H1 (cell line): ENCODE measurements around the gene ARSB. TPM values are rescaled to one million over a fixed set of nuclear protein-coding genes. Genes with fewer than 3 reads are reported as not detected.

Experiments
- ATF3 ChIP-seq: IDR thresholded peaks from 2 replicates; pipeline ENCODE4 v1.6.1; 2011; ENCODE audit warnings: low read depth, mild to moderate bottlenecking, low read length; ENCODE audit not compliant: insufficient read depth
- BCL11A ChIP-seq, 2 experiments: IDR thresholded peaks; one replicate each; pipeline ENCODE4 v1.6.1; 2011; ENCODE audit warnings: low read depth in 2 of 2, low read length in 2 of 2, mild to moderate bottlenecking in 2 of 2
- CEBPB ChIP-seq: IDR thresholded peaks from 2 replicates; pipeline ENCODE4 v1.6.1; 2012; ENCODE audit warnings: low read depth, low read length
- CTCF ChIP-seq, 3 experiments: IDR thresholded peaks; 1 replicate in 2 of 3; 2 replicates in 1 of 3; pipeline versions ENCODE4 v1.5.1 to v1.6.1; 2011; ENCODE audit warnings: low read length in 3 of 3, mild to moderate bottlenecking in 3 of 3, inconsistent platforms in 2 of 3, low read depth in 1 of 3, moderate library complexity in 1 of 3; ENCODE audit not compliant: insufficient read depth in 1 of 3; ENCODE audit errors: control extremely low read depth in 1 of 3
- HDAC2 ChIP-seq, 2 experiments: fragments of 300-600 bp in 1 of 2; sonication (generic) in 1 of 2; IDR thresholded peaks; 2 replicates each; pipeline ENCODE4 v1.6.1; 2011 to 2012; ENCODE audit warnings: low read depth in 2 of 2, low read length in 2 of 2, mild to moderate bottlenecking in 2 of 2, moderate library complexity in 2 of 2, borderline replicate concordance in 1 of 2, inconsistent platforms in 1 of 2
- HDAC6 ChIP-seq: IDR thresholded peaks from one replicate; pipeline ENCODE4 v1.7.1; 2012; ENCODE audit warnings: low read depth, mild to moderate bottlenecking, inconsistent platforms, low read length, moderate library complexity
- JUND ChIP-seq: IDR thresholded peaks from 2 replicates; pipeline ENCODE4 v1.6.1; 2011; ENCODE audit warnings: mild to moderate bottlenecking, improper control_type of control experiment, low read length
- MAFK ChIP-seq: IDR thresholded peaks from 2 replicates; pipeline ENCODE4 v1.6.1; 2012; ENCODE audit warnings: low read depth, mild to moderate bottlenecking, improper control_type of control experiment, low read length
- NANOG ChIP-seq: IDR thresholded peaks from 2 replicates; pipeline ENCODE4 v1.6.1; 2011; ENCODE audit warnings: low read length, low read depth, mild to moderate bottlenecking, inconsistent platforms; ENCODE audit not compliant: insufficient read depth, poor library complexity, severe bottlenecking
- POLR2AphosphoS5 ChIP-seq: IDR thresholded peaks from 2 replicates; pipeline ENCODE4 v1.6.1; 2011; ENCODE audit warnings: low read depth, low read length
- RAD21 ChIP-seq, 2 experiments: IDR thresholded peaks in 1 of 2; conservative IDR thresholded peaks in 1 of 2; 2 replicates each; pipeline ENCODE4 v1.6.1; 2011; ENCODE audit warnings: low read depth in 2 of 2, low read length in 2 of 2, improper control_type of control experiment in 1 of 2, inconsistent platforms in 1 of 2, mild to moderate bottlenecking in 1 of 2, moderate library complexity in 1 of 2
- RNF2 ChIP-seq: fragments of 200-900, 300-1000 bp; sonication (generic); IDR thresholded peaks from 2 replicates; pipeline ENCODE4 v1.7.1; 2016; ENCODE audit warnings: borderline replicate concordance, low read depth, mild to moderate bottlenecking, antibody characterized with exemption, low read length; ENCODE audit not compliant: poor library complexity, severe bottlenecking; ENCODE audit errors: missing control alignments
- RXRA ChIP-seq: IDR thresholded peaks from 2 replicates; pipeline ENCODE4 v1.6.1; 2011; ENCODE audit warnings: low read depth, mild to moderate bottlenecking, low read length, moderate library complexity; ENCODE audit not compliant: insufficient read depth
- SP4 ChIP-seq: IDR thresholded peaks from 2 replicates; pipeline ENCODE4 v1.6.1; 2012; ENCODE audit warnings: low read length, inconsistent platforms
- SUZ12 ChIP-seq: fragments of 200-600 bp; sonication (generic); IDR thresholded peaks from 2 replicates; pipeline ENCODE4 v1.6.1; 2012; ENCODE audit warnings: mild to moderate bottlenecking, inconsistent platforms, low read length, moderate library complexity, mixed read lengths
- TAF1 ChIP-seq: IDR thresholded peaks from 2 replicates; pipeline ENCODE4 v1.6.1; 2011; ENCODE audit warnings: mild to moderate bottlenecking, low read depth, low read length
- TBP ChIP-seq: IDR thresholded peaks from 2 replicates; pipeline ENCODE4 v1.6.1; 2011; ENCODE audit warnings: low read depth, low read length, improper control_type of control experiment
- YY1 ChIP-seq: IDR thresholded peaks from 2 replicates; pipeline ENCODE4 v1.6.1; 2011; ENCODE audit warnings: low read depth, mild to moderate bottlenecking, low read length
- polyA plus RNA-seq, 7 experiments: library from polyadenylated mRNA; depleted of rRNA in 3 of 7; stranded (reverse) in 5 of 7; unstranded in 2 of 7; fragments of >200 nt in 5 of 7; fragments of 200-250 nt in 2 of 7; gene quantifications; 1 replicate in 5 of 7; 2 replicates in 1 of 7; 4 replicates in 1 of 7; pipeline versions ENCODE4 v1.2.1 to v1.2.3, GENCODE V29; 2011 to 2013; ENCODE audit warnings: missing spikeins in 2 of 7, mixed read lengths in 2 of 7
- total RNA-seq: library from RNA; stranded (reverse); fragmentation: NEBNext Ultra II Directional; extraction: Animal tissue kit (Norgen Biotek cat#: 25700); gene quantifications from 2 replicates; pipeline ENCODE4 v1.2.1, GENCODE V29; 2021
- TF ChIP-seq, protein P1 (sequence below): IDR thresholded peaks from 2 replicates; pipeline ENCODE4 v1.6.1; 2012; ENCODE audit warnings: low read length, inconsistent platforms

ARSB gene
- total and polyA plus RNA-seq, 2 of the 8 experiments (the other 6 are each of a cell fraction or from before 2014, with no cell fraction given): 6.4 to 13.9 TPM

DNA sequence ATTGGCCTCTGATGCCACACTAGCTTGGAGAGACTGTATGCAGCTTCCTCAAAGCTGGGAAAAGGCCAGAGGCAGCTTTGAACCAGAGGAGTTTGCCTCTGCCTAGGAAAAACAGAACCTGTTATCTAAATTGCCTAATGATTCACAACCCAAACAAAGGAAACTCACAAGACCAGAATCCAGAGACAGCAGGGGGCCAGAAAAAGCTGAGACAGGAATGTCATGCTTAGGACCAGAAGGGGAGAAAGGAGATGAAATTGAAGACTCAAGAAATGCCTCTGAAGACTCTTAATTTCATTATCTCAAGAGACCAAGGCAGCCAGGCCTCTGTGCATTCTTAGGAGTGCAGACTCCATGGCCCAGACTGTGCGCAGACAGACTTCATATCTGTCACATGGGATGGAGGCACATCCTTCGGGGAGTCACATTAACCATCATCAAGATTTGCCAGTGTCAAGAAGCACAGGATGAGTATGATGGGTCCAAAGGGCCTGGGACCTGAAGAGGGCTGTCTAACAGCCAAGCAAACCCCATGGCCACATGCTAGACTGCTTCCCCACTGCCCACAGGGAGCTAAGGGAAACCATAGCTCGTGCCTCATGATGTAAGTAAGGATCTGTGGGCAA lies 57.3 kb downstream of the ARSB start (continued):
- TF ChIP-seq HDAC2 (IDR thresholded peaks at IDR 0.05; ENCODE audit: borderline replicate concordance in 1 of 2, low read depth in 2 of 2, low read length in 2 of 2) (0 out of 4 replicates have a peak, but pooled peaks of 1 of the 2 experiments have one; percentile 49), CEBPB (peak; percentile 71; the same call in 1 of the 2 replicates), RXRA (no peak), RAD21 (IDR thresholded peaks at IDR 0.05 in 1 of 2, conservative IDR thresholded peaks at IDR 0.05 in 1 of 2; ENCODE audit: low read depth in 2 of 2, low read length in 2 of 2) (no peak), BCL11A (IDR thresholded peaks at IDR 0.05; ENCODE audit: low read depth in 2 of 2, low read length in 2 of 2) (no peak), SP4 (no peak), MAFK (0 out of 2 replicates have a peak, but pooled peaks have one; percentile 12), HDAC6 (no peak), RNF2 (no peak), YY1 (no peak), SUZ12 (no peak), ATF3 (no peak), TBP (no peak), JUND (0 out of 2 replicates have a peak, but pooled peaks have one; percentile 14), TAF1 (no peak), POLR2AphosphoS5 (no peak), NANOG (no peak), CTCF (IDR thresholded peaks at IDR 0.05; ENCODE audit: control extremely low read depth in 1 of 3, insufficient read depth in 1 of 3, low read depth in 1 of 3, low read length in 3 of 3) (no peak)
- TF ChIP-seq, protein P1, sequence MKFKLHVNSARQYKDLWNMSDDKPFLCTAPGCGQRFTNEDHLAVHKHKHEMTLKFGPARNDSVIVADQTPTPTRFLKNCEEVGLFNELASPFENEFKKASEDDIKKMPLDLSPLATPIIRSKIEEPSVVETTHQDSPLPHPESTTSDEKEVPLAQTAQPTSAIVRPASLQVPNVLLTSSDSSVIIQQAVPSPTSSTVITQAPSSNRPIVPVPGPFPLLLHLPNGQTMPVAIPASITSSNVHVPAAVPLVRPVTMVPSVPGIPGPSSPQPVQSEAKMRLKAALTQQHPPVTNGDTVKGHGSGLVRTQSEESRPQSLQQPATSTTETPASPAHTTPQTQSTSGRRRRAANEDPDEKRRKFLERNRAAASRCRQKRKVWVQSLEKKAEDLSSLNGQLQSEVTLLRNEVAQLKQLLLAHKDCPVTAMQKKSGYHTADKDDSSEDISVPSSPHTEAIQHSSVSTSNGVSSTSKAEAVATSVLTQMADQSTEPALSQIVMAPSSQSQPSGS: no peak
